Activated T-cell treated with anti-CD3 and anti-CD28 coated beads, Interleukin-2, amount 50 U/mL, for 1 hour (primary cell): Measurements from ENCODE around the gene COL28A1.
"Not testable (repeated sequence)": the region's sequence is repeated elsewhere in the genome, so short reads cannot be mapped to it uniquely, and the experiment has no call there.

ENCODE experiments used
- DNase-seq: peaks from one replicate; pipeline ENCODE4 v3.0.0-alpha.2; 2020

Gene COL28A1

GRCh38 chr7:7408001-7408770, 127.5 kb downstream of the COL28A1 start:
- no peak for DNase-seq

- no peak for DNase-seq
These were observed 130.2 kb downstream of the COL28A1 start for GRCh38 chr7:7405461-7405860.

- DNase-seq = no peak
These were observed 136.0 kb downstream of the COL28A1 start for GRCh38 chr7:7399707-7400106.

GRCh38 chr7:7395785-7396184, 139.9 kb downstream of the COL28A1 start:
- no peak for DNase-seq

- DNase-seq = not testable (repeated sequence)
These were observed 147.5 kb downstream of the COL28A1 start for GRCh38 chr7:7388164-7388563.

GRCh38 chr7:7385421-7385820, 150.3 kb downstream of the COL28A1 start:
- no peak for DNase-seq

- DNase-seq = no peak
These were observed 151.4 kb downstream of the COL28A1 start for GRCh38 chr7:7384228-7384627.

GRCh38 chr7:7375538-7375937, 160.1 kb downstream of the COL28A1 start:
- no peak for DNase-seq

- no peak for DNase-seq
These were observed 165.6 kb downstream of the COL28A1 start for GRCh38 chr7:7370076-7370475.

- no peak for DNase-seq
These were observed 166.5 kb downstream of the COL28A1 start for GRCh38 chr7:7369134-7369533.

- no peak for DNase-seq
These were observed 181.0 kb downstream of the COL28A1 start for GRCh38 chr7:7354674-7355073.

- DNase-seq = no peak
These were observed 182.8 kb downstream of the COL28A1 start for GRCh38 chr7:7352845-7353244.

GRCh38 chr7:7351832-7352231, 183.8 kb downstream of the COL28A1 start:
- no peak for DNase-seq

GRCh38 chr7:7351156-7351555, 184.5 kb downstream of the COL28A1 start:
- DNase-seq = no peak

- DNase-seq = no peak
These were observed 186.5 kb downstream of the COL28A1 start for GRCh38 chr7:7349156-7349555.

- DNase-seq = no peak
These were observed 188.6 kb downstream of the COL28A1 start for GRCh38 chr7:7347045-7347444.

GRCh38 chr7:7344583-7344982, 191.1 kb downstream of the COL28A1 start:
- DNase-seq = no peak

- DNase-seq = no peak
These were observed 199.8 kb downstream of the COL28A1 start for GRCh38 chr7:7335909-7336308.

- no peak for DNase-seq
These were observed 200.5 kb downstream of the COL28A1 start for GRCh38 chr7:7335215-7335614.

GRCh38 chr7:7333610-7334009, 202.1 kb downstream of the COL28A1 start:
- DNase-seq = no peak

GRCh38 chr7:7331523-7331922, 204.2 kb downstream of the COL28A1 start:
- no peak for DNase-seq

GRCh38 chr7:7330997-7331396, 204.7 kb downstream of the COL28A1 start:
- DNase-seq = no peak

- no peak for DNase-seq
These were observed 206.3 kb downstream of the COL28A1 start for GRCh38 chr7:7329326-7329725.

GRCh38 chr7:7327423-7327822, 208.2 kb downstream of the COL28A1 start:
- no peak for DNase-seq

- no peak for DNase-seq
These were observed 211.0 kb downstream of the COL28A1 start for GRCh38 chr7:7324698-7325097.
